Endothelial cell of umbilical vein (primary cell): ENCODE measurements around the gene MPIG6B. TPM values are rescaled to one million over a fixed set of nuclear protein-coding genes. Genes with fewer than 3 reads are reported as not detected.

Experiments used
- BruUV-seq: library from RNA; stranded (reverse); fragments of 400-500 nt; replicated peaks from 2 replicates; lab custom pipeline; 2021; lab: Mats Ljungman, UMichigan
- CTCF ChIA-PET: fragments of 300-600, 350-600 bp; sonication (Branson Sonifier 250); formaldehyde crosslinking; loops from one replicate; lab custom pipeline; 2021; ENCODE audit warnings: antibody characterized with exemption, inconsistent platforms; lab: Charles Lee
- POLR2A ChIA-PET: fragments of 300-600, 350-600 bp; sonication (Branson Sonifier 250); formaldehyde crosslinking; loops from one replicate; lab custom pipeline; 2021; ENCODE audit warnings: antibody characterized with exemption, inconsistent platforms; lab: Charles Lee
- DNase-seq: peaks from one replicate; pipeline ENCODE4 v3.0.0-alpha.2; 2011; ENCODE audit warnings: low read depth, low spot score
- FAIRE-seq: peaks from 2 replicates; lab custom pipeline; 2011; peaks lifted over from hg19 to GRCh38; lab: Jason Lieb, UNC
- H2AFZ ChIP-seq: 2 replicates; pipeline ENCODE4 v1.6.0; 2012; ENCODE audit warnings: low read depth, low read length, control low read depth, inconsistent platforms
- H3K27ac ChIP-seq: 2 replicates; pipeline ENCODE4 v1.5.1; 2011; ENCODE audit warnings: low read depth, mild to moderate bottlenecking, control low read depth, low read length, moderate library complexity; ENCODE audit not compliant: insufficient read depth
- H3K27me3 ChIP-seq, 2 experiments: 2 replicates each; pipeline versions ENCODE4 v1.6.0 to v1.6.1; 2011; ENCODE audit warnings: low read length in 2 of 2, mixed read lengths in 1 of 2; ENCODE audit not compliant: control insufficient read depth in 2 of 2, insufficient read depth in 2 of 2
- H3K36me3 ChIP-seq, 2 experiments: 2 replicates in 1 of 2; 3 replicates in 1 of 2; pipeline ENCODE4 v1.5.1; 2011; ENCODE audit warnings: low read length in 2 of 2, mild to moderate bottlenecking in 1 of 2, moderate library complexity in 1 of 2; ENCODE audit not compliant: control insufficient read depth in 2 of 2, insufficient read depth in 2 of 2; ENCODE audit errors: extremely low read depth in 1 of 2
- H3K4me1 ChIP-seq: 3 replicates; pipeline ENCODE4 v1.5.1; 2011; ENCODE audit warnings: mild to moderate bottlenecking, low read length; ENCODE audit not compliant: control insufficient read depth, insufficient read depth; ENCODE audit errors: extremely low read depth
- H3K4me2 ChIP-seq: 2 replicates; pipeline ENCODE4 v1.6.1; 2011; ENCODE audit warnings: low read length, control low read depth, mixed read lengths; ENCODE audit not compliant: insufficient read depth
- H3K4me3 ChIP-seq, 3 experiments: fragments of 200-600 bp in 1 of 3; sonication (generic), shearing (Covaris generic) in 1 of 3; replicated peaks in 1 of 3; 2 replicates each; pipeline ENCODE4 v1.5.1; 2011 to 2016; ENCODE audit warnings: control low read depth in 3 of 3, low read length in 3 of 3, mild to moderate bottlenecking in 2 of 3, inconsistent platforms in 1 of 3, low read depth in 1 of 3, moderate library complexity in 1 of 3; ENCODE audit not compliant: insufficient read depth in 1 of 3
- H3K79me2 ChIP-seq: 2 replicates; pipeline ENCODE4 v1.6.0; 2012; ENCODE audit warnings: low read length, inconsistent platforms; ENCODE audit not compliant: control insufficient read depth, insufficient read depth
- H3K9ac ChIP-seq: replicated peaks from 2 replicates; pipeline ENCODE3; 2011; ENCODE audit warnings: low read length, control low read depth; ENCODE audit not compliant: insufficient read depth; ENCODE audit errors: extremely low read depth
- H3K9me1 ChIP-seq: replicated peaks from 3 replicates; pipeline ENCODE4 v1.6.0; 2011; ENCODE audit warnings: mild to moderate bottlenecking, low read length; ENCODE audit not compliant: control insufficient read depth, insufficient read depth; ENCODE audit errors: extremely low read depth
- H3K9me3 ChIP-seq: replicated peaks from 2 replicates; pipeline ENCODE4 v1.5.1; 2012; ENCODE audit warnings: low read length, inconsistent platforms; ENCODE audit not compliant: control insufficient read depth, insufficient read depth
- H4K20me1 ChIP-seq: replicated peaks from 2 replicates; pipeline ENCODE3; 2011; ENCODE audit warnings: mild to moderate bottlenecking, low read length; ENCODE audit not compliant: control insufficient read depth, insufficient read depth; ENCODE audit errors: extremely low read depth
- CTCF ChIP-seq, 2 donors: IDR thresholded peaks; 1 replicate in 1 of 2; 2 replicates in 1 of 2; pipeline ENCODE4 v1.5.1; 2011; ENCODE audit warnings: low read length in 2 of 2, mild to moderate bottlenecking in 2 of 2, moderate library complexity in 2 of 2, control low read depth in 1 of 2, inconsistent platforms in 1 of 2, low read depth in 1 of 2; ENCODE audit not compliant: insufficient read depth in 1 of 2; ENCODE audit errors: extremely low read depth in 1 of 2
- EZH2 ChIP-seq: IDR thresholded peaks from 2 replicates; pipeline ENCODE4 v1.6.1; 2012; ENCODE audit warnings: borderline replicate concordance, low read depth, mild to moderate bottlenecking, moderate library complexity, low read length, inconsistent platforms; ENCODE audit not compliant: severe bottlenecking
- FOS ChIP-seq: IDR thresholded peaks from 2 replicates; pipeline ENCODE4 v1.6.1; 2011; ENCODE audit warnings: mild to moderate bottlenecking, low read length, moderate library complexity, borderline replicate concordance; ENCODE audit not compliant: insufficient read depth
- GATA2 ChIP-seq: IDR thresholded peaks from 2 replicates; pipeline ENCODE4 v1.7.0; 2011; ENCODE audit warnings: low read depth, mild to moderate bottlenecking, moderate library complexity, mixed read lengths, low read length; ENCODE audit not compliant: insufficient read length, insufficient read depth
- JUN ChIP-seq: IDR thresholded peaks from 2 replicates; pipeline ENCODE4 v1.6.1; 2011; ENCODE audit warnings: borderline replicate concordance, low read depth; ENCODE audit not compliant: insufficient read length, insufficient read depth
- dilution Hi-C: fragments of 300-500 bp; cut with MboI; formaldehyde crosslinking; loops from one replicate; pipeline ENCODE4 v1.15.0; 2019; ENCODE audit warnings: low sequenced_read_pairs; ENCODE audit not compliant: extremely low pct_ligation_motif_present
- intact Hi-C: fragments of 100-400 bp; cut with micrococcal nuclease; formaldehyde crosslinking; loops from one replicate; pipeline ENCODE4 v1.10.0; 2022
- polyA plus RNA-seq, 4 experiments: library from polyadenylated mRNA; depleted of rRNA in 3 of 4; stranded (reverse) in 3 of 4; unstranded in 1 of 4; fragments of >200 nt; gene quantifications; 2 replicates each; pipeline versions ENCODE4 v1.2.1 to v1.2.3, GENCODE V29; 2011 to 2012; ENCODE audit warnings: missing spikeins in 1 of 4
- total RNA-seq: library from RNA; stranded (reverse); gene quantifications from 2 replicates; pipeline ENCODE4 v1.2.3, GENCODE V29; 2021

Gene MPIG6B
- total and polyA plus RNA-seq, 2 donors (not counting 3 experiments of a cell fraction or from before 2014, with no cell fraction given) = not detected

- intact Hi-C loops = no loop called here
- Histone ChIP-seq H3K36me3 (peaks cover 19 to 26% of the 10 kb centered on the region in 2 experiments), H3K9me3 (no peaks in the 10 kb centered on the region), H3K9ac (no peak overlapping the region), H3K27ac (no peak overlapping the region), H3K27me3 (no peaks in the 10 kb centered on the region), H3K4me1 (peaks cover 28% of the 10 kb centered on the region), H3K9me1 (no peaks in the 10 kb centered on the region), H2AFZ (no peak overlapping the region), H3K4me3 (peak overlapping the region in 1 of 3 experiments; percentile 94), H3K4me2 (no peak overlapping the region), H3K79me2 (peaks cover 2% of the 10 kb centered on the region), H4K20me1 (no peaks in the 10 kb centered on the region)
- CTCF ChIA-PET = interaction anchor here (1.0 to 5.4 kb wide), 3 partner anchors 25 to 68 kb away, joined by 3 to 42 read pairs (median 4); partner anchors contain the start of genes ABHD16A and VARS1
- BruUV-seq = no TSS peak
- POLR2A ChIA-PET = interaction anchor here (1.0 kb wide), 1 partner anchor 25 kb away, joined by 3 read pairs; the partner anchor contains the start of gene ABHD16A
- FAIRE-seq (no peak), DNase-seq (no peak)
- TF ChIP-seq JUN (no peak), GATA2 (no peak), CTCF (IDR thresholded peaks at IDR 0.05; ENCODE audit: extremely low read depth in 1 of 2, insufficient read depth in 1 of 2, low read depth in 1 of 2, low read length in 2 of 2) (no peak), FOS (no peak), EZH2 (no peak)
- dilution Hi-C loops = no loop called here
Observed at GRCh38 chr6:31727717-31728671, 4.8 kb downstream of the MPIG6B start.
